Measurements from ENCODE around the gene ADAMTSL1.

The ADAMTSL1 gene

GRCh38 chr9:18544456-18544855 is 70.5 kb downstream of the ADAMTSL1 start:
- Histone ChIP-seq H4K20me1 (ENCODE audit: insufficient read depth) (no peaks in the 10 kb centered on the region), H3K27ac (no peak overlapping the region), H3K9ac (no peak overlapping the region), H3K4me3 (IDR thresholded peaks at IDR 0.05; ENCODE audit: insufficient read depth, low read depth, low read length) (no peak overlapping the region), H3K36me3 (ENCODE audit: insufficient read depth) (no peaks in the 10 kb centered on the region), H2AFZ (ENCODE audit: low read depth) (no peak overlapping the region), H3K79me2 (ENCODE audit: insufficient read depth, low read depth) (no peaks in the 10 kb centered on the region), H3K27me3 (ENCODE audit: insufficient read depth, low read depth) (no peaks in the 10 kb centered on the region), H3K4me2 (no peak overlapping the region), H3K4me1 (ENCODE audit: low read depth, poor library complexity, severe bottlenecking) (no peaks in the 10 kb centered on the region)
- no peak for TF ChIP-seq CTCF (conservative IDR thresholded peaks at IDR 0.05; ENCODE audit: low read depth, low read length)

- Histone ChIP-seq H3K4me1 (ENCODE audit: low read depth, poor library complexity, severe bottlenecking) (no peaks in the 10 kb centered on the region), H2AFZ (ENCODE audit: low read depth) (no peak overlapping the region), H4K20me1 (ENCODE audit: insufficient read depth) (no peaks in the 10 kb centered on the region), H3K4me2 (no peak overlapping the region), H3K4me3 (IDR thresholded peaks at IDR 0.05; ENCODE audit: insufficient read depth, low read depth, low read length) (no peak overlapping the region), H3K79me2 (ENCODE audit: insufficient read depth, low read depth) (no peaks in the 10 kb centered on the region), H3K27me3 (ENCODE audit: insufficient read depth, low read depth) (no peaks in the 10 kb centered on the region), H3K36me3 (ENCODE audit: insufficient read depth) (no peaks in the 10 kb centered on the region), H3K27ac (no peak overlapping the region), H3K9ac (no peak overlapping the region)
- TF ChIP-seq CTCF (conservative IDR thresholded peaks at IDR 0.05; ENCODE audit: low read depth, low read length), result no peak
These were observed 71.8 kb downstream of the ADAMTSL1 start for GRCh38 chr9:18545636-18546360.

GRCh38 chr9:18548456-18548855 is 74.5 kb downstream of the ADAMTSL1 start:
- no peaks in the 10 kb centered on the region for H3K79me2 ChIP-seq (ENCODE audit: insufficient read depth, low read depth)

GRCh38 chr9:18549772-18550171 is 75.8 kb downstream of the ADAMTSL1 start:
- no peak overlapping the region for H3K4me2 ChIP-seq
- TF ChIP-seq CTCF (conservative IDR thresholded peaks at IDR 0.05; ENCODE audit: low read depth, low read length), result no peak

More at GRCh38 chr9:18548456-18548855, 74.5 kb downstream of the ADAMTSL1 start:
- Histone ChIP-seq H3K4me1 (ENCODE audit: low read depth, poor library complexity, severe bottlenecking) (no peaks in the 10 kb centered on the region), H3K27ac (no peak overlapping the region), H3K4me3 (IDR thresholded peaks at IDR 0.05; ENCODE audit: insufficient read depth, low read depth, low read length) (no peak overlapping the region), H3K27me3 (ENCODE audit: insufficient read depth, low read depth) (no peaks in the 10 kb centered on the region), H3K4me2 (no peak overlapping the region), H4K20me1 (ENCODE audit: insufficient read depth) (no peaks in the 10 kb centered on the region), H2AFZ (ENCODE audit: low read depth) (no peak overlapping the region), H3K9ac (no peak overlapping the region), H3K36me3 (ENCODE audit: insufficient read depth) (no peaks in the 10 kb centered on the region)
- no peak for TF ChIP-seq CTCF (conservative IDR thresholded peaks at IDR 0.05; ENCODE audit: low read depth, low read length)

More at GRCh38 chr9:18549772-18550171, 75.8 kb downstream of the ADAMTSL1 start:
- Histone ChIP-seq H3K27ac (no peak overlapping the region), H3K4me3 (IDR thresholded peaks at IDR 0.05; ENCODE audit: insufficient read depth, low read depth, low read length) (no peak overlapping the region), H3K27me3 (ENCODE audit: insufficient read depth, low read depth) (no peaks in the 10 kb centered on the region), H3K36me3 (ENCODE audit: insufficient read depth) (no peaks in the 10 kb centered on the region), H2AFZ (ENCODE audit: low read depth) (no peak overlapping the region), H3K9ac (no peak overlapping the region), H4K20me1 (ENCODE audit: insufficient read depth) (no peaks in the 10 kb centered on the region), H3K4me1 (ENCODE audit: low read depth, poor library complexity, severe bottlenecking) (no peaks in the 10 kb centered on the region), H3K79me2 (ENCODE audit: insufficient read depth, low read depth) (no peaks in the 10 kb centered on the region)

All from KMS-11 (cell line).